Heart right ventricle (tissue), 16 donors: ENCODE results near the gene RNASE3. TPM values are rescaled to one million over a fixed set of nuclear protein-coding genes. Genes with fewer than 3 reads are reported as not detected.

Experiments
- ATAC-seq, 8 donors: fragments of 200-7000 bp; cut with Tn5 transposase; one replicate each; pipeline ENCODE4 v1.9.1; 2020; ENCODE audit warnings: mild to moderate bottlenecking in 8 of 8, moderate library complexity in 8 of 8, moderate number of reproducible peaks in 1 of 8
- DNase-seq, 2 donors: peaks; one replicate each; pipeline ENCODE4 v3.0.0-alpha.2; 2020
- H3K27ac ChIP-seq, 10 donors: fragments of 200-600 bp; sonication (generic) in 2 of 10; one replicate each; pipeline versions ENCODE4 v1.5.0 to v1.8.0; 2020 to 2022; ENCODE audit warnings: mild to moderate bottlenecking in 3 of 10
- H3K27me3 ChIP-seq, 7 donors: fragments of 200-600 bp; one replicate each; pipeline ENCODE4 v1.8.0; 2021 to 2022; ENCODE audit warnings: mild to moderate bottlenecking in 2 of 7
- H3K36me3 ChIP-seq, 9 donors: fragments of 200-600 bp; sonication (generic) in 1 of 9; one replicate each; pipeline versions ENCODE4 v1.5.0 to v1.8.0; 2020 to 2022; ENCODE audit warnings: mild to moderate bottlenecking in 2 of 9
- H3K4me1 ChIP-seq, 9 donors: fragments of 200-600 bp; sonication (generic) in 1 of 9; one replicate each; pipeline versions ENCODE4 v1.5.0 to v1.8.0; 2020 to 2022; ENCODE audit warnings: mild to moderate bottlenecking in 4 of 9
- H3K4me3 ChIP-seq, 10 donors: fragments of 200-600 bp; sonication (generic) in 2 of 10; one replicate each; pipeline versions ENCODE4 v1.5.0 to v1.8.0; 2020 to 2022; ENCODE audit warnings: mild to moderate bottlenecking in 7 of 10, moderate library complexity in 2 of 10
- H3K9me3 ChIP-seq, 11 donors: fragments of 200-600 bp in 10 of 11; sonication (generic) in 2 of 11; one replicate each; pipeline versions ENCODE4 v1.5.0 to v1.8.0; 2013 to 2022; ENCODE audit warnings: mild to moderate bottlenecking in 2 of 11, control low read depth in 1 of 11, moderate library complexity in 1 of 11
- WGBS, 2 donors: extraction: QIAGEN DNeasy Blood & Tissue Kit; methylation state at CpG; one replicate each; pipeline ENCODE4 v1.1.7; 2013; ENCODE audit warnings: inconsistent platforms in 1 of 2; 5-methylcytosine and 5-hydroxymethylcytosine counted together
- intact Hi-C, 10 donors: fragments of 100-400 bp; cut with DNase I; formaldehyde crosslinking; loops; one replicate each; pipeline versions ENCODE4 v1.11.1 to v1.14.2; 2022
- polyA plus RNA-seq, 2 donors: library from polyadenylated mRNA; stranded (reverse); fragments of 200-250 nt; gene quantifications; one replicate each; pipeline ENCODE4 v1.2.3, GENCODE V29; 2013
- total RNA-seq, 10 donors: library from RNA; stranded (reverse); fragmentation: NEBNext Ultra II Directional in 3 of 10; extraction: Animal tissue kit (Norgen Biotek cat#: 25700) in 3 of 10; gene quantifications; one replicate each; pipeline versions ENCODE4 v1.2.1 to v1.2.4, GENCODE V29; 2021 to 2023
- TF ChIP-seq, protein P1 (sequence below), 9 donors: fragments of 200-600 bp; sonication (generic) in 2 of 9; IDR thresholded peaks; one replicate each; pipeline versions ENCODE4 v1.5.0 to v1.8.0; 2021 to 2022; ENCODE audit warnings: antibody characterized with exemption in 9 of 9, mild to moderate bottlenecking in 5 of 9, moderate library complexity in 1 of 9
- donor health status: Arrhythmogenic right ventricular cardiomyopathy.
- donor health status: ischemic (EF 13 %, LVEDD 7.1; RV severe dilation, severe dysfunction).
- donor health status: healthy with polysubstance abuse.
- donor health status: DM: no; HTN: yes; CAD: no.
- donor health status: DM: no; HTN: no; CAD: no.
- donor health status: ischemic (EF 25% LVEDD 6.9; RV normal size, moderate dysfunction).
- donor health status: ischemic (EF 25% LVEDD 5.7; RV mildly dilated, moderate dysfunction).
- donor health status: healthy.
- donor health status: DM: yes; HTN: yes; CAD: no.
- donor health status: Ischemic cardiomyopathy.
- donor health status: ischemic (EF 35%, LVEDD 5.7; RV mildly dilated, moderate dysfunction).
- donor health status: nonischemic (EF 11% LVEDD 7.7; RV severe dilation, severe dysfunction).
- donor health status: DM: yes; HTN: yes; CAD: no.
- donor health status: PGD.
- donor health status: ischemic (EF 29% LVEDD 5.4; RV normal size, mild dysfunction).
- donor health status: nonischemic (EF 23%, LVEDD 6.1; RV moderate dilation, normal function).

The RNASE3 gene
- total and polyA plus RNA-seq, 12 donors, result 0.06 TPM; not detected in 11

DNA sequence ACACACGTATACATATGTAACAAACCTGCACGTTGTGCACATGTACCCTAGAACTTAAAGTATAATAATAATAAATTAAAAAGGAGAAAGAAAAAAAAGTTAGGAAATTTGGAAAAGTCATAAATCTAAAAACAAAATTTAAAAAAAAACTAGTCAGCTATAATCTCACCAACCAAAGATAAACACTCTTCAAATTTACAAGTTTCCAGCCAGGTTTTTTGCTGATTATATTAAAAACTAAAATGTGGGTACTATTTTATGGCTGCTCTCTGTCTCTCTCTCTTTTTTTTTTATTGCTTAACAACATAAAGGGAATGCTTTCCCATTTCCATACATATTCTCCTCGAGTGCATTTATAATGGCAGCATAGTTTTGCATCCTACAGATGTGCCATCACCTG is 25.0 kb upstream of the RNASE3 start:
- intact Hi-C loops, result no loop called here
- WGBS, 2 donors, result 74 to 81% methylated on average over 3 of the region's 3 CpGs

DNA sequence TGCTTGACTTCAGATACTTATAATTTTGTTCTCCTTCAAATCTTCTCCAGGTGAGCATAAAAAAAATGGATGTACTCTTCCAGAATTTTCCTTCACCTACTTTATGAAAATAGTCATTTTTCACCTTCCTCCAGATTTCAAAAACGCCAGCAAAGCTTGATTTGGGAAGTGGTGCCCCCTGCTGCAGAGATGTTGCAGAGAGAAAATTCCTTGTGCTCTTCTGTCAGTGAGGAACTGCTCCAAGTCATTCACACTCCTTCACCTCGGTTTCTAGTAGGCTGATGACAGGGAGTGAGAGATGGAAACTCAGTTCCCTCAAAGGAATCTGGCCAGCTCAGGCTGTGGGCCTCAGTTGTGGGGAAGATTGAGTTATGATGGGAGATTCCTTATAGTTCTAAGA is 24.2 kb upstream of the RNASE3 start:
- 1% methylated on average over 2 of the region's 2 CpGs for WGBS, 2 donors
- TF ChIP-seq, protein P1, sequence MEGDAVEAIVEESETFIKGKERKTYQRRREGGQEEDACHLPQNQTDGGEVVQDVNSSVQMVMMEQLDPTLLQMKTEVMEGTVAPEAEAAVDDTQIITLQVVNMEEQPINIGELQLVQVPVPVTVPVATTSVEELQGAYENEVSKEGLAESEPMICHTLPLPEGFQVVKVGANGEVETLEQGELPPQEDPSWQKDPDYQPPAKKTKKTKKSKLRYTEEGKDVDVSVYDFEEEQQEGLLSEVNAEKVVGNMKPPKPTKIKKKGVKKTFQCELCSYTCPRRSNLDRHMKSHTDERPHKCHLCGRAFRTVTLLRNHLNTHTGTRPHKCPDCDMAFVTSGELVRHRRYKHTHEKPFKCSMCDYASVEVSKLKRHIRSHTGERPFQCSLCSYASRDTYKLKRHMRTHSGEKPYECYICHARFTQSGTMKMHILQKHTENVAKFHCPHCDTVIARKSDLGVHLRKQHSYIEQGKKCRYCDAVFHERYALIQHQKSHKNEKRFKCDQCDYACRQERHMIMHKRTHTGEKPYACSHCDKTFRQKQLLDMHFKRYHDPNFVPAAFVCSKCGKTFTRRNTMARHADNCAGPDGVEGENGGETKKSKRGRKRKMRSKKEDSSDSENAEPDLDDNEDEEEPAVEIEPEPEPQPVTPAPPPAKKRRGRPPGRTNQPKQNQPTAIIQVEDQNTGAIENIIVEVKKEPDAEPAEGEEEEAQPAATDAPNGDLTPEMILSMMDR (IDR thresholded peaks at IDR 0.05), result peak in 7 of 9 donors; percentile 27 to 52 (median 45)
- no peak overlapping the region for H3K4me3 ChIP-seq
- intact Hi-C loops, result no loop called here
- H3K9me3 ChIP-seq, result no peaks in the 10 kb centered on the region
- H3K27me3 ChIP-seq, result peaks cover 0 to 18% (median 0%) of the 10 kb centered on the region in 7 donors
- H3K4me1 ChIP-seq, result no peaks in the 10 kb centered on the region
- DNase-seq (no peak), ATAC-seq (peak in 1 of 8 donors; percentile 51)
- H3K27ac ChIP-seq, result no peak overlapping the region
- no peaks in the 10 kb centered on the region for H3K36me3 ChIP-seq

More for the DNA sequence above, 25.0 kb upstream of the RNASE3 start:
- ATAC-seq (no peak), DNase-seq (no peak)
- peaks cover 0 to 15% (median 0%) of the 10 kb centered on the region in 7 donors for H3K27me3 ChIP-seq
- H3K4me1 ChIP-seq, result no peaks in the 10 kb centered on the region
- no peaks in the 10 kb centered on the region for H3K9me3 ChIP-seq
- no peak overlapping the region for H3K4me3 ChIP-seq
- TF ChIP-seq, protein P1 (IDR thresholded peaks at IDR 0.05), result no peak
- H3K27ac ChIP-seq, result no peak overlapping the region
- H3K36me3 ChIP-seq, result no peaks in the 10 kb centered on the region

DNA sequence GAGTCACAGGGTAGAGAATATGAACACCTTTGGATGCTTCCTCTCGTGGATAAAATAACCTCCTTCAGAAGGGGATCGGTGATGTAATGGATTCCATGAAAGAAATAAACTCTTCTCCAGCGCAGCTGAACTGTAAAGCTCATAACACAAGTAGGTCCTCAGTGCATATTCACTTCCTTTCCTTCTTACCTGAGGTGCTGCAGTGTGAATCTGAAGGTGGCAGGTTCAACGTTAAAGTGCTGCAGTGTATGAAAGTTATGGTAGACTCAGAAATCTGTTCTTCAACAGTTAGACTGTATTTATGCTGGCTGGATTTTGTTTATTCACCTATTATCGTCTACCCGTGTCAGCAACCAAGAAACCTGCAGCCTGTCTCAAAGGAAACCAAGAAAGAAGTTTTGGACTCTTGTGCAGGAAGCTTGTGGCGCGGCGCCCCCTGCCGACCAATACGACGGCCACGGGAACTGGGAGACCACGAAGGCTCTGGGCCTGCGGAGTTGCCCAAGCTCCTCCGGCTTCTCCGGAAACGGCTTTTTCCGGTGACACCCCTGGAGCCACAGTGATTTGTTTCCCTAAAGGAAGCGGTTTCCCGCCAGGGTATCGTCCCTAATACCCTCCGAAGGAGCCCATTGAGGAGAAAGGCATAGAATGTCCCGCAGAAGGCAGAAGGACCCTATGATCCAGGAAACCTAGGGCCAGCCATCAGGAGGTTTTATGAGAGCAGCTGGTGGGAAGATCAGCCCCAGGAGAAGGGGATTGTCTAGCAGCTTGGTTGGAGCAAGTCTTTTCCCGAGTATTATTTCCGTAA is 17.6 kb upstream of the RNASE3 start:
- H3K27ac ChIP-seq, result peak overlapping the region in 1 of 10 donors; percentile 56
- H3K4me3 ChIP-seq, result peak overlapping the region in 9 of 10 donors; percentile 0 to 43 (median 34)
- TF ChIP-seq, protein P1 (IDR thresholded peaks at IDR 0.05), result peak; percentile 73 to 95 (median 89)
- H3K4me1 ChIP-seq, result peaks cover 0 to 13% (median 5%) of the 10 kb centered on the region in 9 donors
- DNase-seq (peak; percentile 86 to 88), ATAC-seq (peak; percentile 89 to 99 (median 97))
- H3K36me3 ChIP-seq, result no peaks in the 10 kb centered on the region
- intact Hi-C loops, result loop anchor here in 7 of 10 donors (1.0 to 10.0 kb wide), 9 partner anchors 17 to 176 kb away; partner anchors contain the start of gene RNASE7 (in 1 of the 7)
- peaks cover 0 to 6% (median 0%) of the 10 kb centered on the region in 11 donors for H3K9me3 ChIP-seq
- WGBS, 2 donors, result 16% methylated on average over 26 of the region's 26 CpGs
- H3K27me3 ChIP-seq, result peaks cover 0 to 18% (median 0%) of the 10 kb centered on the region in 7 donors

DNA sequence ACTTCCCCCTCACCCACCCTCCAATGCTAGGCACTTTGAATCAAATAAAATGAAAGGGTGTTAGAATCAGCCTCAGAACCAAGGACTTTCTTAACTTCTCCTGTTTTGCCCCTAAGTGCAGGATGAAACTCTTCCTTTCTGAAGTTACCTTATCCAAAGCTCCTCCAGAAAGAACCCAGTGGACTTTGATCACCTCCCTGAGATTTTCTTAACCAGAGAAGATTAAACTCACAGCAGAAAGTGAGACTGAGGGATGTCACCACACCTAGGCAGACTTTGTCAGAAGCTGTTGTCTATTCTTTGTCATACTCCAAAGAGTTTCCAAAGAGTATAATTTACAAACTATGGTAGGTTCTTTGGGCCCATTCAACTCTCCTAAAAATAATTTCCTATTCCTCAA is 14.2 kb upstream of the RNASE3 start:
- DNase-seq (no peak), ATAC-seq (no peak)
- peaks cover 0 to 6% (median 0%) of the 10 kb centered on the region in 11 donors for H3K9me3 ChIP-seq
- intact Hi-C loops, result loop anchor here in 1 of 10 donors (10.0 kb wide), 1 partner anchor 88 kb away; no protein-coding TSS in a partner anchor
- H3K36me3 ChIP-seq, result no peaks in the 10 kb centered on the region
- TF ChIP-seq, protein P1 (IDR thresholded peaks at IDR 0.05), result no peak
- H3K27ac ChIP-seq, result no peak overlapping the region
- no peak overlapping the region for H3K4me3 ChIP-seq
- H3K27me3 ChIP-seq, result no peaks in the 10 kb centered on the region
- H3K4me1 ChIP-seq, result peaks cover 0 to 18% (median 5%) of the 10 kb centered on the region in 9 donors
